GM10248 (cell line): Measurements from ENCODE around the gene OOSP2.

Experiments
- CTCF ChIA-PET: fragments of 300-600 bp; sonication (Branson Sonifier 250); formaldehyde crosslinking; extraction: SDS; loops from one replicate; lab custom pipeline; 2021; ENCODE audit warnings: antibody characterized with exemption; lab: Yijun Ruan, JAX
- POLR2A ChIA-PET: fragments of 350-650 bp; sonication (Branson Sonifier 250); formaldehyde crosslinking; extraction: SDS; loops from one replicate; lab custom pipeline; 2020; ENCODE audit warnings: antibody characterized with exemption; lab: Yijun Ruan, JAX
- DNase-seq: peaks from one replicate; pipeline ENCODE4 v3.0.0; 2012; ENCODE audit errors: extremely low spot score
- CTCF ChIP-seq: IDR thresholded peaks from 2 replicates; pipeline ENCODE4 v1.5.1; 2012; ENCODE audit warnings: mild to moderate bottlenecking, low read depth; ENCODE audit errors: extremely low read depth, missing control alignments, control extremely low read depth

Gene OOSP2

GRCh38 chr11:60040109-60040508, at the start of gene OOSP2:
OOSP2 (plus strand) TSS chr11:60040409; CDS start chr11:60040460, 51 bp downstream.
- ChIA-PET CTCF (no interaction called here), POLR2A (no interaction called here)
- no peak for DNase-seq
- no peak for TF ChIP-seq CTCF

- DNase-seq = no peak
- TF ChIP-seq CTCF = no peak
- ChIA-PET CTCF (no interaction called here), POLR2A (no interaction called here)
These were observed 49.8 kb upstream of the OOSP2 start for GRCh38 chr11:59990421-59990820.

DNA sequence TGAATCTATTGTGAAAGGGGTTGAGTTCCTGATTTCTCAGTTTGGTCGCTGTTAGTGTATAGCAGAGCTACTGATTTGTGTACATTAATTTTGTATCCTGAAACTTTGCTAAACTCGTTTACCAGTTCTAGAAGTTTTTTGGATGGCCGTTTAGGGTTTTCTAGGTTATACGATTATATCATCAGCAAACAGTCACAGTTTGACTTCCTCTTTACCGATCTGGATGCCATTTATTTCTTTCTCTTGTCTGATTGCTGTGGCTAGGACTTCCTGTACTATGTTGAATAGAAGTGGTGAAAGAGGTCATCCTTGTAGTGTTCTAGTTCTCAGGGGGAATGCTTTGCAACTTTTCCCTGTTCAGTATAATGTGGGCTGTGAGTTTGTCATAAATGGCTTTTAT, 47.8 kb upstream of the OOSP2 start:
- TF ChIP-seq CTCF = no peak
- DNase-seq = no peak
- ChIA-PET CTCF (no interaction called here), POLR2A (no interaction called here)

DNA sequence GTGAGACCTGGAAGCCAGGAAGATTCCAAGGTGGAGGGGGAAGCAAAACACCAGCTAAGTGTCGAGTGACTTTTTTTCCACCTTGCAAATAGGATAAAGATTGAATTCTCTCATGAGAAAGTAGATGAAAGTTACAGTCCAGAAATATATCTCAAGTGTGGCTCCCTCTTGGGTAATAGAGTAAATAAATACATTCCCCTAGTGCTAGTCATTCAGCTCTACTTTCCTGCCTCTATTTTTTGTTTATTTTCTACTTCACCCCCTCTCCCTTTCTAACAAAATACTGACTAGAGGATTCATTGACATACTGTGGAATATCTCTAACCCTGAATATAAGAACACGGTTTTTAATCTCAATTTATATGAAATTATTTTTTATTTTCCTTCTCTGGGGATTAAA, 42.4 kb upstream of the OOSP2 start:
- POLR2A ChIA-PET = no interaction called here
- TF ChIP-seq CTCF = no peak
- CTCF ChIA-PET = interaction anchor here (1.7 kb wide), 1 partner anchor 10 kb away, joined by 5 read pairs; no protein-coding TSS in a partner anchor
- DNase-seq = no peak

- POLR2A ChIA-PET = no interaction called here
- no peak for TF ChIP-seq CTCF
- DNase-seq = no peak
- CTCF ChIA-PET = no interaction called here
These were observed 40.5 kb upstream of the OOSP2 start for GRCh38 chr11:59999691-60000090.

DNA sequence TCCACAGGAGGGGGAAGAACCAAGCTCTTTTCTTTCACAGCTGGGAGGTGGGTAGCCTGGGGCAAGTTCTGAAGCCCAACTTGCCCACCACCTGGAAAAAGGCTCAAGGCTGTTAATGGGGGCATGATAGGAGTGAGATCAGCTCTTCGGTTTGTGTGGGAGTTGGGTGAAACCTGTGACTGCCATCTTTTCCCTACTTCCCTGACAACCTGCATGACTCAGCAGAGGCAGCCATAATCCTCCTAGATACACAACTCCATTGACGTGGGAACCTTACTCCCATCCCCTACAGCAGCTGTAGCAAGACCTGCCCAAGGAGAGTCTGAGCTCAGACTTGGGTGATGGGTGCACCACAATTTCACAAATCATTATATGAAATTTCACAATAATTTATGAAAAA, 36.5 kb upstream of the OOSP2 start:
- DNase-seq = no peak
- ChIA-PET POLR2A (no interaction called here), CTCF (interaction anchor here (1.6 to 2.0 kb wide), 2 partner anchors 10 to 31 kb away, joined by 3 to 5 read pairs; no protein-coding TSS in a partner anchor)
- TF ChIP-seq CTCF = no peak

DNA sequence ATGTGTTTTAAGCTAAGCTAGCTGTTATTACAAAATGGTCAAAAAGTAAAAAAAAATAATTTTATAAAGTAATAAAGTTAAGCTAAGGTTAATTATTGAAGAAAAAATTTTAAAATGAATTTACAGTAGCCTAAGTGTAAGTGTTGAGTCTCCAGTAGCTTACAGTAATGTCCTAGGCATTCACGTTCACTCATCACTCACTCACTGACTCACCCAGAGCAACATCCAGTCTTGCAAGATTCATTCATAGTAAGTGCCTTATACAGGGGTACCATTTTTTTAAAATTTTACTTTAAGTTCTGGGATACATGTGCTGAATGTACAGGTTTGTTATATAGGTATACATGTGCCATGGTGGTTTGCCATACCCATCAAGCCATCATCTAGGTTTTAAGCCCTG, 34.8 kb upstream of the OOSP2 start:
- ChIA-PET CTCF (interaction anchor here (0.9 to 2.0 kb wide), 3 partner anchors 9 to 18 kb away, joined by 3 to 5 read pairs (median 3); no protein-coding TSS in a partner anchor), POLR2A (no interaction called here)
- no peak for DNase-seq
- TF ChIP-seq CTCF = no peak
